Fibroblast of pulmonary artery (primary cell): ENCODE data around the gene SNX14.

Source experiments
- DNase-seq: peaks from one replicate; pipeline ENCODE4 v3.0.0-alpha.2; 2010; ENCODE audit warnings: low read depth
- H3K4me3 ChIP-seq: replicated peaks from 2 replicates; pipeline ENCODE4 v1.5.1; 2011; ENCODE audit warnings: low read depth, mild to moderate bottlenecking, control low read depth, low read length, moderate library complexity
- TF ChIP-seq, protein P1 (sequence below): IDR thresholded peaks from 2 replicates; pipeline ENCODE4 v1.5.1; 2011; ENCODE audit warnings: mild to moderate bottlenecking, control low read depth, low read length, inconsistent platforms; ENCODE audit errors: missing control alignments

The SNX14 gene

DNA sequence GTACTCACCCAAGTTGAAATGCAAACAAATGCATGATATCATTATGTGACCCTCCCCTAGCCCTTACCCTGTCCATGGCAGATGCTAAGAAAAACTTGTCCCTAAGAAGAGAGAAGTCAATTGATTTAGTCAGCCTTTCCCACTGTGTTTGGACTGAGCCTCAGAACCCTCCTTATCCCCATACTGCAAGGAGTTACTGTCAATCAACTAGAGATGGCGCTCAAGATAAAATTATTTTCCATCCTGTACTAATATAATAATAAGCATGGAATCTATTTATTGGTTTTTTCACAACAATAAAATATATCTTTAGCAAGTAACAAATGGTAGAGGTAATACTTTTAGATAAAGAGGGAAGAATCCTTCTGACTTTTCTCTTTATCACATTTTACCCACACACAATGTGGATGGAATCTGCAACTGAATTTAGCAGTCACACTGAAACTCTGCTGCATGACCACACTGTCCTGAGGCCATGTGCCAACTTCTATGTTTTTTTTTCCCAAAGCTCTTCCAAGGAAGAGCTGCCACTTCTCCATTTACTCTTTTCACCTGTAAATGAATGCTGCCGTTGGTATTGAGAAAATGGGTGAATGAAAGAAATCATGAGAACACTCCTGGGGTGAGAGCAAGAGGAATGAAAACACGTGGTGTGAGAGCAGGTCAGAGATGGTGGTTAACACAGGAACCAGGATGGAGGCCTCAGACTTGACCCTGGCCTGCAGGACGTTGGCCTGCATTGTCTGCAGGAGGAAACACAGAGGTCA, 133.3 kb downstream of the SNX14 start:
- peak; percentile 36 for DNase-seq
- TF ChIP-seq, protein P1, sequence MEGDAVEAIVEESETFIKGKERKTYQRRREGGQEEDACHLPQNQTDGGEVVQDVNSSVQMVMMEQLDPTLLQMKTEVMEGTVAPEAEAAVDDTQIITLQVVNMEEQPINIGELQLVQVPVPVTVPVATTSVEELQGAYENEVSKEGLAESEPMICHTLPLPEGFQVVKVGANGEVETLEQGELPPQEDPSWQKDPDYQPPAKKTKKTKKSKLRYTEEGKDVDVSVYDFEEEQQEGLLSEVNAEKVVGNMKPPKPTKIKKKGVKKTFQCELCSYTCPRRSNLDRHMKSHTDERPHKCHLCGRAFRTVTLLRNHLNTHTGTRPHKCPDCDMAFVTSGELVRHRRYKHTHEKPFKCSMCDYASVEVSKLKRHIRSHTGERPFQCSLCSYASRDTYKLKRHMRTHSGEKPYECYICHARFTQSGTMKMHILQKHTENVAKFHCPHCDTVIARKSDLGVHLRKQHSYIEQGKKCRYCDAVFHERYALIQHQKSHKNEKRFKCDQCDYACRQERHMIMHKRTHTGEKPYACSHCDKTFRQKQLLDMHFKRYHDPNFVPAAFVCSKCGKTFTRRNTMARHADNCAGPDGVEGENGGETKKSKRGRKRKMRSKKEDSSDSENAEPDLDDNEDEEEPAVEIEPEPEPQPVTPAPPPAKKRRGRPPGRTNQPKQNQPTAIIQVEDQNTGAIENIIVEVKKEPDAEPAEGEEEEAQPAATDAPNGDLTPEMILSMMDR, result no peak
- H3K4me3 ChIP-seq, result no peak overlapping the region

DNA sequence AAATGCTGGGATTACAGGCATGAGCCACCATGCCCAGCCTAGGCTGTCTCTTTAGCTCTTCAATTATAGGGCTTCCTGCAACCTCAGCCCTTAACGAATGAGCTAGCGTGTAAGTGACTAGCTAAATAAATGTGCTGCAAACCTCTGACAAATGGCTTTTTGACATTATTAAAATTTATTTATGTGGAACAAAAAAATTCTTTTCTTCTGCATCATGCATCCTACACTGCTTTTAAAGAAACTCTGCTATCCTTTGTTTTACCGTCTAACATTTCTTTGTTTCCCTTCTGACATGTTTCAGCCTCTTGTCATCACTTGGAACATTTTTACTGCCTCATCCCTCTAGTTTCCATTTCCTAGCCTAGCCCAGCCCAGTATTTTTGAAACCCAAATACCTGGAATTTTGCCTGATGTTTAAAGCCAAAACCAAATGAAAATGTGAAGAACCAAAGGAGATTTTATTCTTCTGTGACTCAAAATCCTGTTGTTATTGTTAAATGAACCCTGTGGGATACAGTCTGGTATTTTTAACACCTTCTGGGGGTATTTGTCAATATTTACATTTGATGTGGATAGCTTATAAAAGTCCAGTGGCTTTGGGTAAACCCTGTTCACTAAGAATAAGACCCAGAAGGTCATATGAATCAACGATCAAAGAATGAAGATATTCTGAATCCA, 134.3 kb downstream of the SNX14 start:
- H3K4me3 ChIP-seq, result no peak overlapping the region
- TF ChIP-seq, protein P1, result no peak
- DNase-seq, result peak; percentile 91

DNA sequence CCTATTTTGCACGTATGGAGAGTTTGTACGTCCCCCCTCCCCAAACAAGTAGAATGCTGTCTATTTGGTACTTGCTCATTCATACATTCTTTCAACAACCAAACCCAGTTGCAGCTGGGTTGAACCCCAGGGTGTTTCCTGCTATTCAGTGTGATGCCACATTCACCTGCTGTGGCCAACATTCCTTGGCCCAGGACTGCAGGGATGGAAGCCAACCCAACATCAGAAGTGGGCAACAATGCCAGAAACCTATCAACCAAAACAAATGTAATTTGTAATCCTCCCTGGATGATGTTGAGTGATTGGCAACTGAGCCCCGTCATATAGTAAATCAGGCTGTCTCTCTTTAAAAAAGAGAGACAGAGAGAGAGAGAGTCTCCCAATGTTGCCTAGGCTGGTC, 134.9 kb downstream of the SNX14 start:
- TF ChIP-seq, protein P1, result no peak
- peak; percentile 45 for DNase-seq
- H3K4me3 ChIP-seq, result no peak overlapping the region

DNA sequence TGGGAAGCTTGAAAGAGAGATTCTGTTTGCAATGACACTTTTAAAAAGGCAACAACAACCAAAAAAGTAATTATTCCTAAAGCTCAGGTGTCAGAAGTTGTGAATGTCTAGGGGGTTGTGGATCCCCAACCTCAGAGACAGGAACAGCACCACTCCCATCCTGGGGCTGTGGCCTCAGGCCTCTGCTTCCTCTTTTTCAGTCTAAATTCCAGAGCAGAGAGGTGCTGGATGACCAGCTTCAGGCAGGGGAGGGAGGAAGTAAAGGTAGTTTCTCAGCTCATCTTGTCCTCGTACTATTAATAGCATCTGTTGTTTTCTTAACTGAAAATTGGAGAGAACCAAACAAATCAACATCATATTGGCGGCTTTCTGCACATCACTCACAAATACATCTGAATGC, 135.5 kb downstream of the SNX14 start:
- H3K4me3 ChIP-seq, result no peak overlapping the region
- no peak for DNase-seq
- TF ChIP-seq, protein P1, result no peak

DNA sequence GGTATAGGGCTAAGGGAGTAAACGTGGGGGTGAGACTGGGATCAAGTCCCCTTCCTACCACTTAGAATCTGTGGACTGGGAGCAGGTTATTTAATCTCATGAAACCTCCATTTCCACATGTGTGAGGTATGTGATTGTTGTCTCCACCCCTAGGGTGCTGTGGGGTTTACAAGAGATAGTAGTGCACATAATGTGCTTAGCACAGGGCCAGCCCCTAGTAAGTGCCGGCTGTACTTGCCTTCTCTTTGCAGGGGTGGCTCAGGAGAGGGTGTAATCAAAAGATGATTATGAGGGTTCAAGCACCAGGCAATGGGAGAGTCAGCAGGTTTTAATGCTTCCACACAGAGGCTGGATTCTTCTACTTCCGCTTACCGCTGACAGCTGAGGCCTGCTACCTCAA, 136.9 kb downstream of the SNX14 start:
- TF ChIP-seq, protein P1, result no peak
- no peak overlapping the region for H3K4me3 ChIP-seq
- no peak for DNase-seq
